Measurements from ENCODE around the gene STK32C.

STK32C gene

GRCh38 chr10:132281915-132282666 is 25.7 kb downstream of the STK32C start:
- Histone ChIP-seq H3K56ac (ENCODE audit: low read length) (no peak overlapping the region), H2AK5ac (ENCODE audit: low read length) (no peak overlapping the region), H2BK15ac (replicated peaks; ENCODE audit: low read depth) (no peak overlapping the region), H3K79me1 (ENCODE audit: low read length) (no peaks in the 10 kb centered on the region), H2BK5ac (ENCODE audit: low read length) (no peak overlapping the region), H3K4ac (ENCODE audit: low read depth, low read length) (no peak overlapping the region), H4K8ac (ENCODE audit: low read depth, low read length) (no peak overlapping the region), H3K27ac (ENCODE audit: low read depth, low read length) (no peak overlapping the region), H3K9ac (ENCODE audit: low read length) (no peak overlapping the region), H3K4me3 (ENCODE audit: low read length) (no peak overlapping the region), H3K36me3 (ENCODE audit: control insufficient read depth, insufficient read depth, low read length) (no peaks in the 10 kb centered on the region), H3K18ac (ENCODE audit: low read length) (no peak overlapping the region), H3K23ac (ENCODE audit: low read length) (no peak overlapping the region), H3K4me1 (ENCODE audit: control insufficient read depth, low read depth, low read length) (no peaks in the 10 kb centered on the region), H3K27me3 (ENCODE audit: insufficient read depth, low read length, poor library complexity) (no peaks in the 10 kb centered on the region), H2BK120ac (ENCODE audit: low read depth, low read length) (no peak overlapping the region), H3K79me2 (ENCODE audit: control insufficient read depth, insufficient read depth, low read length) (no peaks in the 10 kb centered on the region), H4K5ac (ENCODE audit: low read length) (no peak overlapping the region), H3K4me2 (ENCODE audit: low read length) (no peak overlapping the region)
- no CpG with 5 or more reads among the region's 34 CpGs for WGBS (ENCODE audit: extremely low coverage, insufficient coverage, low lambda C conversion rate)
- DNase-seq: no peak

DNA sequence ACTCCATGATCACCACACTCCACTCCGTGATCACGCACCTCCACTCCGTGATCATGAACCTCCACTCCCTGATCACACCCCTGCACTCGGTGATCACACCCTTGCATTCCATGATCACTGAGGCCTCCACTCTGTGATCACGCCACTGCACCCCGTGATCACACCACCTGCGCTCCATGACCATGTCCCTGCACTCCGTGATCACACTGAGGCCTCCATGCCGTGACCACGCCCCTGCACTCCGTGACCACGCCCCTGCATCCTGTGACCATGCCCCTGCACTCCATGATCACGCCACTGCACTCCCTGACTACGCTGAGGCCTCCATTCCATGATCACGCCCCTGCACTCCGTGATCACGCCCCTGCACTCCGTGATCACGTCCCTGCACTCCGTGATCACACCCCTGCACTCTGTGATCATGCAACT is 27.1 kb downstream of the STK32C start:
- Histone ChIP-seq H3K4me2 (ENCODE audit: low read length) (no peak overlapping the region), H3K4me3 (ENCODE audit: low read length) (no peak overlapping the region)

DNA sequence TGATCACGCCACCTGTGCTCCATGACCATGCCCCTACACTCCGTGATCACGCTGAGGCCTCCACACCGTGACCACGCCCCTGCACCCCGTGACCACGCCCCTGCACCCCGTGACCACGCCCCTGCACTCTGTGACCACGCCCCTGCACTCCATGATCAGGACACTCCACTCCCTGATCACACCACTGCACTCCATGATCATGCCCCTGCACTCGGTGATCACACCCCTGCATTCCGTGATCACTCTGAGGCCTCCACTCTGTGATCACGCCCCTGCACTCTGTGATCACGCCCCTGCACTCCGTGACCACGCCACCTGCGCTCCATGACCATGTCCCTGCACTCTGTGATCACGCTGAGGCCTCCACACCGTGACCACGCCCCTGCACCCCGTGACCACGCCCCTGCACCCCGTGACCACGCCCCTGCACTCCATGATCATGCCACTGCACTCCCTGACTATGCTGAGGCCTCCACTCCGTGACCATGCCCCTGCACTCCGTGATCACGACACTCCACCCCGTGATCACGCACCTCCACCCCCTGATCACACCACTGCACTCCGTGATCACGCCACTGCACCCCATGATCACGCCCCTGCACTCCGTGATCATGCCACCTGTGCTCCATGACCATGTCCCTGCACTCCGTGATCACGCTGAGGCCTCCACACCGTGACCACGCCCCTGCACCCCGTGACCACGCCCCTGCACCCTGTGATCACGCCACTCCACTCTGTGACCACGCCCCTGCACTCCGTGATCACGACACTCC is 27.7 kb downstream of the STK32C start:
- Histone ChIP-seq H3K4ac (ENCODE audit: low read depth, low read length) (no peak overlapping the region), H3K9ac (ENCODE audit: low read length) (no peak overlapping the region), H3K4me1 (ENCODE audit: control insufficient read depth, low read depth, low read length) (no peaks in the 10 kb centered on the region), H3K36me3 (ENCODE audit: control insufficient read depth, insufficient read depth, low read length) (no peaks in the 10 kb centered on the region), H3K56ac (ENCODE audit: low read length) (no peak overlapping the region), H3K27me3 (ENCODE audit: insufficient read depth, low read length, poor library complexity) (no peaks in the 10 kb centered on the region), H3K27ac (ENCODE audit: low read depth, low read length) (no peak overlapping the region), H2BK120ac (ENCODE audit: low read depth, low read length) (no peak overlapping the region), H4K8ac (ENCODE audit: low read depth, low read length) (no peak overlapping the region), H2BK15ac (replicated peaks; ENCODE audit: low read depth) (no peak overlapping the region), H3K18ac (ENCODE audit: low read length) (no peak overlapping the region), H2BK5ac (ENCODE audit: low read length) (no peak overlapping the region), H3K23ac (ENCODE audit: low read length) (no peak overlapping the region), H3K79me1 (ENCODE audit: low read length) (no peaks in the 10 kb centered on the region), H3K4me3 (ENCODE audit: low read length) (no peak overlapping the region), H3K4me2 (ENCODE audit: low read length) (no peak overlapping the region), H3K79me2 (ENCODE audit: control insufficient read depth, insufficient read depth, low read length) (no peaks in the 10 kb centered on the region), H4K5ac (ENCODE audit: low read length) (no peak overlapping the region), H2AK5ac (ENCODE audit: low read length) (no peak overlapping the region)
- no peak for DNase-seq
- WGBS (ENCODE audit: extremely low coverage, insufficient coverage, low lambda C conversion rate): no CpG with 5 or more reads among the region's 43 CpGs

More for the DNA sequence above, 27.1 kb downstream of the STK32C start:
- H3K27ac ChIP-seq (ENCODE audit: low read depth, low read length): no peak overlapping the region
- H3K36me3 ChIP-seq (ENCODE audit: control insufficient read depth, insufficient read depth, low read length): no peaks in the 10 kb centered on the region
- H3K18ac ChIP-seq (ENCODE audit: low read length): no peak overlapping the region
- no peak for DNase-seq
- no peak overlapping the region for H3K9ac ChIP-seq (ENCODE audit: low read length)
- no peak overlapping the region for H3K56ac ChIP-seq (ENCODE audit: low read length)
- no peaks in the 10 kb centered on the region for H3K4me1 ChIP-seq (ENCODE audit: control insufficient read depth, low read depth, low read length)
- H4K8ac ChIP-seq (ENCODE audit: low read depth, low read length): no peak overlapping the region
- no peaks in the 10 kb centered on the region for H3K79me1 ChIP-seq (ENCODE audit: low read length)
- no peak overlapping the region for H2AK5ac ChIP-seq (ENCODE audit: low read length)
- H2BK15ac ChIP-seq (replicated peaks; ENCODE audit: low read depth): no peak overlapping the region
- no peak overlapping the region for H2BK5ac ChIP-seq (ENCODE audit: low read length)
- WGBS (ENCODE audit: extremely low coverage, insufficient coverage, low lambda C conversion rate): no CpG with 5 or more reads among the region's 20 CpGs
- no peak overlapping the region for H3K23ac ChIP-seq (ENCODE audit: low read length)
- no peak overlapping the region for H2BK120ac ChIP-seq (ENCODE audit: low read depth, low read length)
- no peaks in the 10 kb centered on the region for H3K79me2 ChIP-seq (ENCODE audit: control insufficient read depth, insufficient read depth, low read length)
- H3K4ac ChIP-seq (ENCODE audit: low read depth, low read length): no peak overlapping the region
- H4K5ac ChIP-seq (ENCODE audit: low read length): no peak overlapping the region
- no peaks in the 10 kb centered on the region for H3K27me3 ChIP-seq (ENCODE audit: insufficient read depth, low read length, poor library complexity)

DNA sequence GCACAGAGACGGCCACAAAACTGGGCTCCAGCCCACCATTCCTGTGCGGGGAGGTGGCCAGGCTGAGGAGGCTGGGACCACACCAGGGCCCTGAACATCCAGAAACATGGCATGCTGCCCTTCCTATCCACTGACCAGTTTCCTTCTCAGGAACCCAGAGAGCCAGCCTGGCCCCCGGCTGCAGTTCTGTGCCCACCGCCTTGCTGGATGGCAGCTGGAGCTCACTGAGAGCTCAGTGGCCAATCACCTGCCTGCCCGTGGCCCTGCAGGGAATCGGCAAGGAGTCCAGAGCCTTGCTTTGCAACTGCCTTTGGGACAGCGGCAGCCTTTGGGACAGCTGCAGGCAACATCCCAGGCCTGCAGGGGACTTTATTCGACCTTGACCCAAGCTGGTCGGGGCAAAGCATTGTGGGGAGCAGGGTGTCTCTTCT is 30.4 kb downstream of the STK32C start:
- no peak overlapping the region for H2BK120ac ChIP-seq (ENCODE audit: low read depth, low read length)
- no peak overlapping the region for H3K4me2 ChIP-seq (ENCODE audit: low read length)
- H3K9ac ChIP-seq (ENCODE audit: low read length): no peak overlapping the region
- H4K5ac ChIP-seq (ENCODE audit: low read length): no peak overlapping the region
- no peak overlapping the region for H3K4ac ChIP-seq (ENCODE audit: low read depth, low read length)
- DNase-seq: no peak
- H3K27me3 ChIP-seq (ENCODE audit: insufficient read depth, low read length, poor library complexity): no peaks in the 10 kb centered on the region
- H3K4me1 ChIP-seq (ENCODE audit: control insufficient read depth, low read depth, low read length): no peaks in the 10 kb centered on the region
- H3K23ac ChIP-seq (ENCODE audit: low read length): no peak overlapping the region
- WGBS (ENCODE audit: extremely low coverage, insufficient coverage, low lambda C conversion rate): no CpG with 5 or more reads among the region's 9 CpGs
- no peaks in the 10 kb centered on the region for H3K79me1 ChIP-seq (ENCODE audit: low read length)
- H3K79me2 ChIP-seq (ENCODE audit: control insufficient read depth, insufficient read depth, low read length): no peaks in the 10 kb centered on the region
- H3K4me3 ChIP-seq (ENCODE audit: low read length): no peak overlapping the region
- H3K56ac ChIP-seq (ENCODE audit: low read length): no peak overlapping the region
- no peaks in the 10 kb centered on the region for H3K36me3 ChIP-seq (ENCODE audit: control insufficient read depth, insufficient read depth, low read length)
- no peak overlapping the region for H2BK15ac ChIP-seq (replicated peaks; ENCODE audit: low read depth)
- H3K27ac ChIP-seq (ENCODE audit: low read depth, low read length): no peak overlapping the region
- H4K8ac ChIP-seq (ENCODE audit: low read depth, low read length): no peak overlapping the region
- no peak overlapping the region for H2BK5ac ChIP-seq (ENCODE audit: low read length)
- no peak overlapping the region for H2AK5ac ChIP-seq (ENCODE audit: low read length)
- no peak overlapping the region for H3K18ac ChIP-seq (ENCODE audit: low read length)

GRCh38 chr10:132276706-132277105 is 31.0 kb downstream of the STK32C start:
- no peak for DNase-seq
- H4K8ac ChIP-seq (ENCODE audit: low read depth, low read length): no peak overlapping the region
- no peak overlapping the region for H3K4ac ChIP-seq (ENCODE audit: low read depth, low read length)
- H3K4me2 ChIP-seq (ENCODE audit: low read length): no peak overlapping the region
- no peak overlapping the region for H2BK120ac ChIP-seq (ENCODE audit: low read depth, low read length)
- no CpG with 5 or more reads among the region's 7 CpGs for WGBS (ENCODE audit: extremely low coverage, insufficient coverage, low lambda C conversion rate)
- no peak overlapping the region for H2BK5ac ChIP-seq (ENCODE audit: low read length)
- no peaks in the 10 kb centered on the region for H3K79me1 ChIP-seq (ENCODE audit: low read length)
- no peaks in the 10 kb centered on the region for H3K4me1 ChIP-seq (ENCODE audit: control insufficient read depth, low read depth, low read length)
- no peak overlapping the region for H2BK15ac ChIP-seq (replicated peaks; ENCODE audit: low read depth)
- H3K56ac ChIP-seq (ENCODE audit: low read length): no peak overlapping the region
- no peaks in the 10 kb centered on the region for H3K79me2 ChIP-seq (ENCODE audit: control insufficient read depth, insufficient read depth, low read length)
- H4K5ac ChIP-seq (ENCODE audit: low read length): no peak overlapping the region
- H3K27ac ChIP-seq (ENCODE audit: low read depth, low read length): no peak overlapping the region
- H3K9ac ChIP-seq (ENCODE audit: low read length): no peak overlapping the region
- H3K36me3 ChIP-seq (ENCODE audit: control insufficient read depth, insufficient read depth, low read length): no peaks in the 10 kb centered on the region
- H3K4me3 ChIP-seq (ENCODE audit: low read length): no peak overlapping the region
- no peak overlapping the region for H2AK5ac ChIP-seq (ENCODE audit: low read length)
- no peak overlapping the region for H3K18ac ChIP-seq (ENCODE audit: low read length)
- H3K27me3 ChIP-seq (ENCODE audit: insufficient read depth, low read length, poor library complexity): no peaks in the 10 kb centered on the region
- H3K23ac ChIP-seq (ENCODE audit: low read length): no peak overlapping the region
